HG03571 (cell line): ENCODE results near the gene EXOSC10.
"Not testable (repeated sequence)": the region's sequence is repeated elsewhere in the genome, so short reads cannot be mapped to it uniquely, and the experiment has no call there.

Source experiments
- ATAC-seq: cut with Tn5 transposase; IDR thresholded peaks from one replicate; pipeline ENCODE4 v1.9.1; 2021; ENCODE audit not compliant: unreplicated experiment

The EXOSC10 gene

GRCh38 chr1:11019971-11020370, 79.7 kb downstream of the EXOSC10 start:
- ATAC-seq, result no peak

DNA sequence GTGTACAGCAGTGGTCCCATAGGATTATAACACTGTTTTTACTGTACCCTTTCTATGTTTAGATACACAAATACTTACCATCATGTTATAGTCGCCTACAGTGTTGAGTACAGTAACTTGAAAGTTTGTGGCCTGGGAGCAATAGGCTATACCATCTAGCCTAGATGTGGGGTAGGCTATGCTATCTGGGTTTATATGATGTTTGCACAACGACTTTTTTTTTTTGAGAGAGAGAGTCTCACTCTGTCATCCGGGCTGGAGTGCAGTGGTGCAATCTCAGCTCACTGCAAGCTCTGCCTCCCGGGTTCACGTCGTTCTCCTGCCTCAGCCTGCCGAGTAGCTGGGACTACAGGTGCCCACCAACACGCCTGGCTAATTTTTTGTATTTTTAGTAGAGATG, 80.3 kb downstream of the EXOSC10 start:
- ATAC-seq, result not testable (repeated sequence)
